ENCODE results near the gene APP.

APP gene

GRCh38 chr21:26060335-26061115 is 110.0 kb downstream of the APP start:
- no peak overlapping the region for H3K4me3 ChIP-seq (replicated peaks; ENCODE audit: insufficient read depth, low read length)
- peak in 1 of 2 experiments; percentile 5 for DNase-seq (ENCODE audit: low read depth in 1 of 2, low spot score in 1 of 2)
- TF ChIP-seq CTCF (IDR thresholded peaks at IDR 0.05; ENCODE audit: insufficient read depth, low read length) (no peak), REST (IDR thresholded peaks at IDR 0.05; ENCODE audit: insufficient replicate concordance, low read depth) (no peak)
- H3K27ac ChIP-seq (replicated peaks): peak overlapping the region; percentile 38
- no peaks in the 10 kb centered on the region for H3K27me3 ChIP-seq (ENCODE audit: insufficient read depth, poor library complexity, severe bottlenecking)

GRCh38 chr21:26057477-26058170 is 112.9 kb downstream of the APP start:
- no peaks in the 10 kb centered on the region for H3K27me3 ChIP-seq (ENCODE audit: insufficient read depth, poor library complexity, severe bottlenecking)
- H3K27ac ChIP-seq (replicated peaks): no peak overlapping the region
- TF ChIP-seq REST (IDR thresholded peaks at IDR 0.05; ENCODE audit: insufficient replicate concordance, low read depth): no peak
- no peak for TF ChIP-seq POLR2AphosphoS5 (IDR thresholded peaks at IDR 0.05; ENCODE audit: low read depth)
- TF ChIP-seq CTCF (IDR thresholded peaks at IDR 0.05; ENCODE audit: insufficient read depth, low read length): no peak
- no peak for TF ChIP-seq SPI1 (IDR thresholded peaks at IDR 0.05; ENCODE audit: borderline replicate concordance, low read depth)
- TF ChIP-seq GABPA (IDR thresholded peaks at IDR 0.05; ENCODE audit: low read depth): no peak
- DNase-seq (ENCODE audit: low read depth in 1 of 2, low spot score in 1 of 2): no peak
- no peak overlapping the region for H3K4me3 ChIP-seq (replicated peaks; ENCODE audit: insufficient read depth, low read length)

- no peak for DNase-seq (ENCODE audit: low read depth in 1 of 2, low spot score in 1 of 2)
- Histone ChIP-seq H3K27ac (replicated peaks) (no peak overlapping the region), H3K4me3 (replicated peaks; ENCODE audit: insufficient read depth, low read length) (no peak overlapping the region), H3K27me3 (ENCODE audit: insufficient read depth, poor library complexity, severe bottlenecking) (no peaks in the 10 kb centered on the region)
- TF ChIP-seq POLR2AphosphoS5 (IDR thresholded peaks at IDR 0.05; ENCODE audit: low read depth) (no peak), CTCF (IDR thresholded peaks at IDR 0.05; ENCODE audit: insufficient read depth, low read length) (no peak), REST (IDR thresholded peaks at IDR 0.05; ENCODE audit: insufficient replicate concordance, low read depth) (no peak), GABPA (IDR thresholded peaks at IDR 0.05; ENCODE audit: low read depth) (no peak), SPI1 (IDR thresholded peaks at IDR 0.05; ENCODE audit: borderline replicate concordance, low read depth) (no peak)
Observed at GRCh38 chr21:26055841-26056264, 114.7 kb downstream of the APP start.
